GM18505 (cell line): Measurements from ENCODE around the gene TMEM62.
"Not testable (repeated sequence)": the region's sequence is repeated elsewhere in the genome, so short reads cannot be mapped to it uniquely, and the experiment has no call there.

Source experiments
- ATAC-seq: cut with Tn5 transposase; IDR thresholded peaks from one replicate; pipeline ENCODE4 v1.9.1; 2021; ENCODE audit not compliant: unreplicated experiment
- POLR2A ChIP-seq: IDR thresholded peaks from 4 replicates; pipeline ENCODE4 v1.6.1; 2011; ENCODE audit warnings: borderline replicate concordance; ENCODE audit not compliant: insufficient read depth, insufficient read length; ENCODE audit errors: extremely low read depth

The TMEM62 gene

GRCh38 chr15:43213466-43213865, 80.1 kb downstream of the TMEM62 start:
- ATAC-seq, result no peak
- no peak for TF ChIP-seq POLR2A

GRCh38 chr15:43214169-43214568, 80.8 kb downstream of the TMEM62 start:
- no peak for TF ChIP-seq POLR2A
- no peak for ATAC-seq

DNA sequence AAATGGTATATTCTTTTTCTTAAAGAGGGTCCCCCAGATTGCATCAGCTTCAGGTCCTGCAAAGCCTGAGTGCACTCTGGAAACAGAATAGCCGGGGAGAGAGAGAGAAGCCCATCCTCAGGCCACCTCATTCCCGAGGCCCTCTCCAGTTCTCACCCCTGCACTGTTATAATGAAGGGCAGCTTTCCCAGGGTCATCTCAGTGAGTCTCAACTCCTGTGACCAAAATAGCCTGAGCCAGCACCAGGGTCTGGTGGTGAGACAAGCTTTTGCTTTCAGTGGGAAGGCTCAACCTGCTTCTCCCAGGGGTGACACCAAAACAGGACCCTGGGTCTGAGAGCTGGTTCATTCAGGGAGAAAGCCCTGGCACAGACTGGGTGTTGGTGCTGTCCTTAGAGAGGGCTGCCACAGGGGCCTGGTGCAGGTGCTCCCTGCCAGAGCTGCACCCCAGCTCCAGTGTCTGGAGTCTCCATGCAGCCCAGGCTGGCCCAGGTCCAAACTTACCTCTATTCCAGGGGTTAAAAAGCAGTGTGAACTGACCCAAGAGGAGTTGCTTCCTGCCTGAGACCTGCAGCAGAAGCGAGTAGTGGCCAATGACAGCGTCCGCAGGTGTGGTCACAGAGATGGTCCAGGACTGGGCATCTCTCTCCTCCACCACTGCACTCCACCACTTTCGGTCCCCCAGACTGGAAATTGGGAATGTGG, 81.4 kb downstream of the TMEM62 start:
- no peak for TF ChIP-seq POLR2A
- ATAC-seq, result no peak

GRCh38 chr15:43215961-43216360, 82.6 kb downstream of the TMEM62 start:
- ATAC-seq, result no peak
- TF ChIP-seq POLR2A, result no peak

DNA sequence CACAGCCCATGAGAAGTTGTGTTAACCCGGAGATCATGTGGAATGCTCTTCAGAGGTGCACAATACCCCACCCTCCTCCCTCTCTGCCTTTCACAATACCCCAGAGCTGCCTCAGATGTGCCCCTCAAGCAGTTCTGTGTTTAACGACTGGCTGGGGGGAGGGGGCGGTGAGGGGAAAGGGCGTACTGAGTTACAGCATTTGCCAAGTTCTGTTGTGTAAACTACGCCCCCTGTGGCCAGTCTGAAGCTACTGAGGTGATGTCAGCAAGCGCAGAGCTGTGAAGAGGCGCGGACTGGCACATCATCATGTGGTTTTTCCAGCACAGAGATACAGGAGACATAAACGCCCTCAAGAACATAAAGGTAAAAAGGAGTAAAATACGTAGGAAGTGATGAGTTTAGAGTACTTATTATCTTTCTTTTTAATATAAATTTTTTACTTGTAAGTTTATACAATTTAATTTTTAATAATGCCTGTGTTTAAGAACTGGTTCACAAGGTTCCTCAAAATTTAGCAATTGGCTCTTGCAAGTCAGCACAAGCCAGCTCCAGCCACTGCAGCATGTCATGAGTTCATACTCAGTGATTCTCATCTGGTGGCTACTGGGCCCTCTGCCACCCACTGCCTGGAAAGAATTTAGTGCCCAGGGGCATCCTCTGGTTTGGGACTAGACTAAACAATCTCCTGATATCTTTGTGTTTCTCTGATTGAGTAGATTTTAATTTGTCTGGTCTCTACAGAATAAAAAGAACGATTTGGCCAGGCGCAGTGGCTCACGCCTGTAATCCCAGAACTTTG, 85.7 kb downstream of the TMEM62 start:
- no peak for TF ChIP-seq POLR2A
- no peak for ATAC-seq

DNA sequence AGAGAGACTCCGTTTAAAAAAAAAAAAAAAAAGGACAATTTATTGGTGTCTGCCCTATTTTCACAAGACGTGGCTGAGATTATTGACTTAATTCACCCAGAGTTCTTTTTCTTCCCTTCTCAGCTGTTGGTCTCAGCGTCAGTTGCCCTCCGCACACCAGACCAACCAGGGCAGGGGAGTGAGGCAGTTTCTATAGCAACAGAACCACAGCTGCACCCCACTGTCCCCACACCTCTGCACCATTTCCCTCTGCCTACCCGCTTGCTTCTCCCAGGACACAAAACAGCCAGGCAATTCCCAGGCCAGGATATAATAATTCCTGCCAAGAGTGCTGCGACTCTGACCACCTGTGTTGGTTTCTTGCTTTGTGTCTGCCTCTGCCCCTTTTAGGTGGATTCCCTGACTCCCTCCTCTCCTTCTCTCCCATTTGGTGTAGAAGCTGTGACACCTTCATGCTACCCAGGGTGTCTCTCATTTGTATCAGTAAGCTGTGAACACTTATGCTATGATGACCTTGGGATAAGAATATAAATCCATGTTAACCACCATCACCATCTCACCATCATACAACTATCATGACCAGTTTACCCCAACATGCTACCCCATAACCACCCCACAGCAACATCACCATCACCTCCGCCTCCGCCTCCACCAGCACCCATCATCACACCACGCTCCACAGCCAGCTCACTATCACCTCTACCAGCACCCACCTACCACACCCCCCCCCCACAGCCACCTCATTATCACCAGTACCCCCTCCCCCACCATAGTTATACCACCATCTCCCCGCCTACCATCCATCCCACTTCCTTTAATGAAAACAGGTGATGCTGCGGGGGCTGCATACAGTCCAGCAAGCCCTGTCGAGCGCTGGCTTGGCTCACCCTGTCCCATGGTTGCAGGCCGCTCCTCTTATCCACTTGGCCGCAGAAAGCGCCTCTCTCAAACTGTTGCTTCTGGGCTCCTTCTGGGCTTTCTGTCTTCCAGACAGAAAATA, 86.8 kb downstream of the TMEM62 start:
- ATAC-seq, result no peak
- TF ChIP-seq POLR2A, result no peak

DNA sequence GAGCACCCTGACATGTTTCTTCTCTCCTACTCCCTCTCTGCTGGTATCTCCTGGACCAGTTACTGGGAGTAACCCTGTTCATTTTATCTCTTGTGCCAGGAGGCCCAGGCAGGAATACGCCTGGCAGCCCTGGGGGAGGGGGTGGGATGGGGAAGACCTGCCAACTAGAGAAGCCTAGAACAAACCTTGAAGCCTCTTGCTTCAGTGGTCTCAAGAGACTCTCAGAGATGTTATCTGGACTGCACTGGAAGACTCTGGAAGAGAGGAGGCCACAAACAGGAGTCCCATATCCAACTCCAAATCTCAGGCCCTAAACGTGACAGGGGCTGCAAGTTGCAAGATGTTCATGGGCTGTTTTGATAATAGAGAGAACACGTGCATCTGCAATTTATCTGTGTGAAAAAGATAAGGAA, 87.6 kb downstream of the TMEM62 start, which contains the start of gene EPB42:
EPB42 (minus strand) TSS at position 28 of the 413 bp plus-strand sequence. CDS start 193 bp downstream, outside the sequence.
- TF ChIP-seq POLR2A, result no peak
- no peak for ATAC-seq

GRCh38 chr15:43221422-43221821, 88.0 kb downstream of the TMEM62 start:
- TF ChIP-seq POLR2A, result no peak
- ATAC-seq, result no peak

- ATAC-seq, result no peak
These were observed 92.0 kb downstream of the TMEM62 start for GRCh38 chr15:43225201-43225949.

GRCh38 chr15:43225950-43226255, 92.5 kb downstream of the TMEM62 start:
- not testable (repeated sequence) for ATAC-seq

More at GRCh38 chr15:43225201-43225949, 92.0 kb downstream of the TMEM62 start:
- TF ChIP-seq POLR2A, result no peak

DNA sequence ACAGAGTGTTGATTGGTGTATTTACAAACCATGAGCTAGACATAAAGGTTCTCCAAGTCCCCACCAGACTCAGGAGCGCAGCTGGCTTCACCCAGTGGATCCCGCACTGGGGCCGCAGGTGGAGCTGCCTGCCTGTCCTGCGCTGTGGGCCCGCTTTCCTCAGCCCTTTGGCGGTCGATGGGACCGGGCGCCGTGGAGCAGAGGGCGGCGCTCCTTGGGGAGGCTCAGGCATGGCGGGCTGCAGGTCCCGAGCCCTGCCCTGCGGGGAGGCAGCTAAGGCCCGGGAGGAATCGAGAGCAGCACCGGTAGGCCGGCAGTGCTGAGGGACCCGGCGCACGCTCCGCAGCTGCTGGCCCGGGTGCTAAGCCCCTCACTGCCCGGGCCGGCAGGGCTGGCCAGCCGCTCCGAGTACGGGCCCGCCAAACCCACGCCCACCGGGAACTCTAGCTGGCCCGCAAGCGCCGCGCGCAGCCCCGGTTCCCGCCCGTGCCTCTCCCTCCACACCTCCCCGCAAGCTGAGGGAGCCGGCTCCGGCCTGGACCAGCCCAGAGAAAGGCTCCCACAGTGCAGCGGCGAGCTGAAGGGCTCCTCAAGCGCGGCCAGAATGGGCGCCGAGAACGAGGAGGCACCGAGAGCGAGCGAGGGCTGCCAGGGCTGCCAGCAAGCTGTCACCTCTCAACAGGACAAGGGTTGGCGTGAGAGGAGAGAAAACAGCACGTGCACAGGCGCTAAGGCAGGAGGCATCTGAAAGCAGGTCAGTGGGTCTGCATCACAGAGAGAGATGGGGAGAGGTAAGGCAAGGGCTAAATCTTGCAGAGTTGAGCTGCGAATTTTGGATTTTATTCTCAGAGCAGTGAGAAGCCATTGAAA, 93.3 kb downstream of the TMEM62 start:
- TF ChIP-seq POLR2A, result no peak
- ATAC-seq, result no peak

DNA sequence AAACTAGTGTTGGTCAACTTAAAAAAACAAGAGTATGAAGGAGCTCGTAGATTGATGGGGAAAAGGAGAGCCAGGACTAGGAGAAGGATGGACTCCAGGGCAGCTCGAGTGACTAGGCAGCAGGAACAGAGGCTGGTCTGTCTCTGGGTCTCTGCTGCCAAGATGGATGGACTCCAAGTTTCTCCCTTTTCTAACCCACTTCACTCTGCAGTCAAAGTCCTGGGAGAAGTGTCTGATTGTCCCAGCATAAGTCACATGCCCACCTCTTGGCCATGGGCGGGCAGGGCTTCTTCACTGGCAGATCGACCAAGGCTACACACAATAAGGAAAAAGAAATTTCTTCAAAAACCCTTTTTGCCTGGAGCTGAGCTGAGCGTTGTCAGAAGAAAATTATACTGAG, 96.6 kb downstream of the TMEM62 start:
- no peak for ATAC-seq
- no peak for TF ChIP-seq POLR2A
